K562 (cell line): ENCODE data around the gene FN1. TPM values are rescaled to one million over a fixed set of nuclear protein-coding genes. Genes with fewer than 3 reads are reported as not detected.

Experiments
- ATAC-seq: fragments of 200-7000 bp; cut with Tn5 transposase; 3 replicates; pipeline ENCODE4 v1.9.1; 2020; ENCODE audit warnings: moderate library complexity
- BruUV-seq: library from RNA; stranded (reverse); fragments of 400-500 nt; replicated peaks from 2 replicates; lab custom pipeline; 2021; lab: Mats Ljungman, UMichigan
- CTCF ChIA-PET: fragments of 300-600 bp; formaldehyde crosslinking; extraction: SDS; loops from one replicate; lab custom pipeline; 2021; ENCODE audit warnings: low intra/inter-chr PET ratio; lab: Yijun Ruan, JAX
- POLR2A ChIA-PET: fragments of 300-600, 350-650 bp; sonication (Branson Sonifier 250); formaldehyde crosslinking; extraction: SDS; loops from one replicate; lab custom pipeline; 2021; ENCODE audit warnings: antibody characterized with exemption, inconsistent platforms; lab: Yijun Ruan, JAX
- DNase-seq, 4 experiments: peaks; one replicate each; pipeline versions ENCODE4 v3.0.0 to v3.0.0-alpha.2; 2011 to 2018; ENCODE audit warnings: low spot score in 3 of 4, mixed read lengths in 3 of 4; ENCODE audit errors: extremely low read depth in 1 of 4
- FAIRE-seq: peaks from 2 replicates; lab custom pipeline; 2011; peaks lifted over from hg19 to GRCh38; lab: Jason Lieb, UNC
- H2AFZ ChIP-seq: 2 replicates; pipeline ENCODE4 v1.6.0; 2011; ENCODE audit warnings: low read depth, low read length, control low read depth, inconsistent platforms
- H3K27ac ChIP-seq: fragments of 200-600 bp; 3 replicates; pipeline ENCODE4 v1.8.0; 2011; ENCODE audit warnings: low read depth, mild to moderate bottlenecking, control low read depth, inconsistent platforms, low read length, moderate library complexity, mixed read lengths; ENCODE audit errors: extremely low read depth
- H3K27me3 ChIP-seq, 2 experiments: fragments of 300-600 bp in 1 of 2; 2 replicates in 1 of 2; 3 replicates in 1 of 2; pipeline versions ENCODE4 v1.6.0 to v1.8.0; 2011; ENCODE audit warnings: inconsistent platforms in 2 of 2, low read length in 2 of 2, mild to moderate bottlenecking in 1 of 2, mixed read lengths in 1 of 2, moderate library complexity in 1 of 2; ENCODE audit not compliant: control insufficient read depth in 2 of 2, insufficient read depth in 2 of 2
- H3K36me3 ChIP-seq: fragments of 300-600 bp; 3 replicates; pipeline ENCODE4 v1.8.0; 2011; ENCODE audit warnings: mild to moderate bottlenecking, low read length, inconsistent platforms; ENCODE audit not compliant: control insufficient read depth, insufficient read depth
- H3K4me1 ChIP-seq, 2 experiments: fragments of 200-600 bp in 1 of 2; replicated peaks in 1 of 2; 2 replicates in 1 of 2; 3 replicates in 1 of 2; pipeline versions ENCODE4 v1.5.1 to v1.8.0; 2011; ENCODE audit warnings: inconsistent platforms in 2 of 2, low read length in 2 of 2, mild to moderate bottlenecking in 1 of 2, mixed read lengths in 1 of 2, moderate library complexity in 1 of 2; ENCODE audit not compliant: control insufficient read depth in 2 of 2, insufficient read depth in 2 of 2
- H3K4me2 ChIP-seq: 2 replicates; pipeline ENCODE4 v1.6.1; 2011; ENCODE audit warnings: low read length, control low read depth, inconsistent platforms, mixed read lengths; ENCODE audit not compliant: insufficient read depth
- H3K4me3 ChIP-seq: fragments of 200-600 bp; sonication (generic), shearing (Covaris generic); 2 replicates; pipeline ENCODE4 v1.5.1; 2016; ENCODE audit warnings: control low read depth, inconsistent platforms
- H3K79me2 ChIP-seq: fragments of 200-600 bp; 3 replicates; pipeline ENCODE4 v1.8.0; 2011; ENCODE audit warnings: low read length, inconsistent platforms; ENCODE audit not compliant: control insufficient read depth, insufficient read depth
- H3K9ac ChIP-seq, 2 experiments: 2 replicates each; pipeline versions ENCODE4 v1.6.0 to v1.6.1; 2011; ENCODE audit warnings: low read depth in 2 of 2, low read length in 2 of 2, control low read depth in 1 of 2, inconsistent platforms in 1 of 2, mild to moderate bottlenecking in 1 of 2, mixed read lengths in 1 of 2; ENCODE audit not compliant: insufficient read depth in 1 of 2
- H3K9me1 ChIP-seq: one replicate; pipeline ENCODE4 v1.6.0; 2011; ENCODE audit warnings: inconsistent platforms, mild to moderate bottlenecking, low read length, moderate library complexity; ENCODE audit not compliant: control insufficient read depth, insufficient read depth
- H3K9me3 ChIP-seq: replicated peaks from 2 replicates; pipeline ENCODE4 v1.5.1; 2011; ENCODE audit warnings: low read depth, low read length, inconsistent platforms; ENCODE audit not compliant: control insufficient read depth, insufficient read depth
- H4K20me1 ChIP-seq: replicated peaks from 2 replicates; pipeline ENCODE4 v1.6.1; 2011; ENCODE audit warnings: low read length, inconsistent platforms, mixed read lengths; ENCODE audit not compliant: control insufficient read depth, insufficient read depth
- CXXC5 ChIP-seq: fragments of 250-450 bp; sonication (Bioruptor Pico); IDR thresholded peaks from 2 replicates; pipeline ENCODE4 v1.8.0; 2022; ENCODE audit warnings: inconsistent platforms, mild to moderate bottlenecking, moderate library complexity
- KAT8 ChIP-seq: fragments of 450-650 bp; IDR thresholded peaks from 2 replicates; pipeline ENCODE4 v1.6.1; 2016; ENCODE audit warnings: low read depth, mild to moderate bottlenecking
- MEIS2 ChIP-seq: fragments of 450-650 bp; IDR thresholded peaks from 2 replicates; pipeline ENCODE4 v1.6.1; 2014; ENCODE audit warnings: mild to moderate bottlenecking; ENCODE audit not compliant: partially characterized antibody
- NCOA1 ChIP-seq: fragments of 450-650 bp; IDR thresholded peaks from 2 replicates; pipeline ENCODE4 v1.6.1; 2016; ENCODE audit warnings: low read depth
- NR3C1 ChIP-seq: sonication (generic); formaldehyde crosslinking; IDR thresholded peaks from 2 replicates; pipeline ENCODE4 v1.8.1; 2022; ENCODE audit warnings: missing genetic modification reagents
- TCFL5 ChIP-seq: fragments of 250-450 bp; sonication (Bioruptor Pico); conservative IDR thresholded peaks from 2 replicates; pipeline ENCODE4 v1.6.1; 2021; ENCODE audit warnings: mild to moderate bottlenecking, moderate library complexity, matching md5 sums
- ZFP36 ChIP-seq: fragments of 150-350 bp; IDR thresholded peaks from 2 replicates; pipeline ENCODE4 v1.6.1; 2018; ENCODE audit warnings: low read length, low read depth; ENCODE audit not compliant: partially characterized antibody
- ZNF134 ChIP-seq: fragments of 250-450 bp; sonication (Bioruptor Pico); conservative IDR thresholded peaks from 2 replicates; pipeline ENCODE4 v1.4.0; 2020
- ZNF57 ChIP-seq: fragments of 450-650 bp; formaldehyde crosslinking; IDR thresholded peaks from 2 replicates; pipeline ENCODE4 v1.4.0; 2020; ENCODE audit warnings: mild to moderate bottlenecking, moderate library complexity
- ZNF655 ChIP-seq: fragments of 250-450 bp; sonication (Bioruptor Pico); IDR thresholded peaks from 2 replicates; pipeline ENCODE4 v1.5.0; 2021
- WGBS: fragments of 100-300 bp; shearing (Covaris generic); methylation state at CpG from one replicate; pipeline ENCODE4 v1.1.6; 2016; ENCODE audit warnings: low coverage, mixed read lengths; ENCODE audit not compliant: insufficient coverage; ENCODE audit errors: missing lambda C conversion rate; 5-methylcytosine and 5-hydroxymethylcytosine counted together
- in situ Hi-C: fragments of 300-500 bp; cut with MboI; formaldehyde crosslinking; loops from 4 replicates; pipeline ENCODE4 v1.15.0; 2018; ENCODE audit warnings: inconsistent platforms, mixed read lengths
- intact Hi-C: fragments of 100-400 bp; cut with micrococcal nuclease; formaldehyde crosslinking; loops from 2 replicates; pipeline ENCODE4 v1.14.2; 2022
- polyA plus RNA-seq, 8 experiments: library from polyadenylated mRNA; depleted of rRNA in 4 of 8; stranded (reverse) in 5 of 8; unstranded in 3 of 8; fragments of >200 nt; fragmentation: Nextera tagmentation in 2 of 8; fragmentation: Illumina TruSeq in 1 of 8; extraction: Ambion mirVana in 2 of 8; extraction: Trizol in 1 of 8; gene quantifications; 2 replicates each; pipeline versions ENCODE4 v1.2.1 to v1.2.3, GENCODE V29; 2011 to 2014; ENCODE audit warnings: inconsistent platforms in 1 of 8, missing spikeins in 1 of 8
- total RNA-seq, 7 experiments: library from RNA; depleted of rRNA in 6 of 7; stranded (reverse); fragments of >200 nt in 6 of 7; fragmentation: Illumina TruSeq in 2 of 7; extraction: Trizol in 2 of 7; gene quantifications; 2 replicates each; pipeline versions ENCODE4 v1.2.1 to v1.2.3, GENCODE V29; 2011 to 2021; ENCODE audit warnings: low replicate concordance in 1 of 7
- TF ChIP-seq, protein P1 (sequence below), 2 experiments: fragments of 150-350 bp in 1 of 2; IDR thresholded peaks; 2 replicates each; pipeline ENCODE4 v1.6.1; 2012 to 2016; ENCODE audit warnings: low read depth in 2 of 2, low read length in 2 of 2, mild to moderate bottlenecking in 1 of 2, moderate library complexity in 1 of 2
- TF ChIP-seq, protein P2 (sequence below), 2 experiments: IDR thresholded peaks; 2 replicates each; pipeline ENCODE4 v1.6.1; 2011; ENCODE audit warnings: borderline replicate concordance in 1 of 2, control low read depth in 1 of 2, low read depth in 1 of 2, low read length in 1 of 2, mild to moderate bottlenecking in 1 of 2, mixed read lengths in 1 of 2, moderate library complexity in 1 of 2; ENCODE audit not compliant: insufficient read depth in 1 of 2, insufficient read length in 1 of 2, poor library complexity in 1 of 2, severe bottlenecking in 1 of 2; ENCODE audit errors: extremely low read depth in 1 of 2
- TF ChIP-seq, protein P3 (sequence below), 3 experiments: fragments of 200-800 bp in 1 of 3; sonication (Bioruptor generic) in 1 of 3; sonication (generic) in 1 of 3; formaldehyde crosslinking in 1 of 3; IDR thresholded peaks; 2 replicates each; pipeline versions ENCODE4 v1.6.1 to v1.8.0; 2016 to 2022; ENCODE audit warnings: mild to moderate bottlenecking in 2 of 3, missing compliant biosample characterization in 2 of 3, missing genetic modification characterization in 2 of 3, missing genetic modification reagents in 1 of 3

FN1 gene
- total and polyA plus RNA-seq, 9 of the 15 experiments (the other 6 are each of a cell fraction or from before 2014, with no cell fraction given) = 7.4 to 19.1 (median 11.2) TPM

- no peaks in the 10 kb centered on the region for H3K36me3 ChIP-seq
- H2AFZ ChIP-seq = no peak overlapping the region
- H3K9me3 ChIP-seq = no peaks in the 10 kb centered on the region
- BruUV-seq = no TSS peak
- H3K4me3 ChIP-seq = no peak overlapping the region
- ChIA-PET POLR2A (no interaction called here), CTCF (no interaction called here)
- no peaks in the 10 kb centered on the region for H4K20me1 ChIP-seq
- in situ Hi-C loops = no loop called here
- no peak overlapping the region for H3K9ac ChIP-seq
- no peak for DNase-seq
- intact Hi-C loops = no loop called here
- no peak for ATAC-seq
- no peaks in the 10 kb centered on the region for H3K79me2 ChIP-seq
- H3K4me2 ChIP-seq = no peak overlapping the region
- FAIRE-seq = no peak
- 73% methylated on average over 3 of the region's 3 CpGs for WGBS
- H3K4me1 ChIP-seq = peaks cover 4 to 26% of the 10 kb centered on the region in 2 experiments; a peak in 2 of 5 replicates
- no peaks in the 10 kb centered on the region for H3K9me1 ChIP-seq
- no peaks in the 10 kb centered on the region for H3K27me3 ChIP-seq
- H3K27ac ChIP-seq = no peak overlapping the region
- TF ChIP-seq MEIS2 (no peak), NCOA1 (no peak), NR3C1 (CRISPR knock-in tag) (no peak), ZNF655 (CRISPR knock-in tag) (no peak), KAT8 (no peak), ZNF57 (no peak), ZNF134 (CRISPR knock-in tag) (no peak), ZFP36 (no peak), CXXC5 (CRISPR knock-in tag) (no peak), TCFL5 (no peak)
- TF ChIP-seq, protein P1, sequence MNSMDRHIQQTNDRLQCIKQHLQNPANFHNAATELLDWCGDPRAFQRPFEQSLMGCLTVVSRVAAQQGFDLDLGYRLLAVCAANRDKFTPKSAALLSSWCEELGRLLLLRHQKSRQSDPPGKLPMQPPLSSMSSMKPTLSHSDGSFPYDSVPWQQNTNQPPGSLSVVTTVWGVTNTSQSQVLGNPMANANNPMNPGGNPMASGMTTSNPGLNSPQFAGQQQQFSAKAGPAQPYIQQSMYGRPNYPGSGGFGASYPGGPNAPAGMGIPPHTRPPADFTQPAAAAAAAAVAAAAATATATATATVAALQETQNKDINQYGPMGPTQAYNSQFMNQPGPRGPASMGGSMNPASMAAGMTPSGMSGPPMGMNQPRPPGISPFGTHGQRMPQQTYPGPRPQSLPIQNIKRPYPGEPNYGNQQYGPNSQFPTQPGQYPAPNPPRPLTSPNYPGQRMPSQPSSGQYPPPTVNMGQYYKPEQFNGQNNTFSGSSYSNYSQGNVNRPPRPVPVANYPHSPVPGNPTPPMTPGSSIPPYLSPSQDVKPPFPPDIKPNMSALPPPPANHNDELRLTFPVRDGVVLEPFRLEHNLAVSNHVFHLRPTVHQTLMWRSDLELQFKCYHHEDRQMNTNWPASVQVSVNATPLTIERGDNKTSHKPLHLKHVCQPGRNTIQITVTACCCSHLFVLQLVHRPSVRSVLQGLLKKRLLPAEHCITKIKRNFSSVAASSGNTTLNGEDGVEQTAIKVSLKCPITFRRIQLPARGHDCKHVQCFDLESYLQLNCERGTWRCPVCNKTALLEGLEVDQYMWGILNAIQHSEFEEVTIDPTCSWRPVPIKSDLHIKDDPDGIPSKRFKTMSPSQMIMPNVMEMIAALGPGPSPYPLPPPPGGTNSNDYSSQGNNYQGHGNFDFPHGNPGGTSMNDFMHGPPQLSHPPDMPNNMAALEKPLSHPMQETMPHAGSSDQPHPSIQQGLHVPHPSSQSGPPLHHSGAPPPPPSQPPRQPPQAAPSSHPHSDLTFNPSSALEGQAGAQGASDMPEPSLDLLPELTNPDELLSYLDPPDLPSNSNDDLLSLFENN (IDR thresholded peaks at IDR 0.05; ENCODE audit: low read depth in 2 of 2, low read length in 2 of 2) = no peak
- TF ChIP-seq, protein P2, sequence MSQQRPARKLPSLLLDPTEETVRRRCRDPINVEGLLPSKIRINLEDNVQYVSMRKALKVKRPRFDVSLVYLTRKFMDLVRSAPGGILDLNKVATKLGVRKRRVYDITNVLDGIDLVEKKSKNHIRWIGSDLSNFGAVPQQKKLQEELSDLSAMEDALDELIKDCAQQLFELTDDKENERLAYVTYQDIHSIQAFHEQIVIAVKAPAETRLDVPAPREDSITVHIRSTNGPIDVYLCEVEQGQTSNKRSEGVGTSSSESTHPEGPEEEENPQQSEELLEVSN (IDR thresholded peaks at IDR 0.05; ENCODE audit: borderline replicate concordance in 1 of 2, extremely low read depth in 1 of 2, insufficient read depth in 1 of 2, insufficient read length in 1 of 2, low read depth in 1 of 2, low read length in 1 of 2, poor library complexity in 1 of 2, severe bottlenecking in 1 of 2) = no peak
- TF ChIP-seq, protein P3, sequence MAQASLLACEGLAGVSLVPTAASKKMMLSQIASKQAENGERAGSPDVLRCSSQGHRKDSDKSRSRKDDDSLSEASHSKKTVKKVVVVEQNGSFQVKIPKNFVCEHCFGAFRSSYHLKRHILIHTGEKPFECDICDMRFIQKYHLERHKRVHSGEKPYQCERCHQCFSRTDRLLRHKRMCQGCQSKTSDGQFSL (CRISPR knock-in tag; IDR thresholded peaks at IDR 0.05) = no peak
- TF ChIP-seq, protein P3 (tag; IDR thresholded peaks at IDR 0.05) = no peak
These were observed 17.6 kb downstream of the FN1 start for GRCh38 chr2:215418064-215418963.
